Stimulated activated naive CD8-positive, alpha-beta T cell treated with anti-CD3 and anti-CD28 coated beads, Interleukin-15, Interleukin-2, amounts not matched to agents 100 ng/mL and 50 ng/mL, for 24 hours (primary cell): Measurements from ENCODE around the gene ARSB.
"Not testable (repeated sequence)": the region's sequence is repeated elsewhere in the genome, so short reads cannot be mapped to it uniquely, and the experiment has no call there.

Experiments used
- H3K27ac Mint-ChIP-seq: one replicate; pipeline ENCODE4 v1.8.0; 2021; ENCODE audit warnings: mild to moderate bottlenecking, mixed read lengths
- H3K27me3 Mint-ChIP-seq: one replicate; pipeline ENCODE4 v1.8.0; 2021; ENCODE audit warnings: mixed read lengths
- H3K36me3 Mint-ChIP-seq: one replicate; pipeline ENCODE4 v1.8.0; 2021; ENCODE audit warnings: low read depth, mixed read lengths
- H3K4me1 Mint-ChIP-seq: one replicate; pipeline ENCODE4 v1.8.0; 2021; ENCODE audit warnings: low read depth, mixed read lengths
- H3K4me3 Mint-ChIP-seq: one replicate; pipeline ENCODE4 v1.8.0; 2021; ENCODE audit warnings: mild to moderate bottlenecking, mixed read lengths
- H3K9me3 Mint-ChIP-seq: one replicate; pipeline ENCODE4 v1.8.0; 2021; ENCODE audit warnings: mixed read lengths

The ARSB gene

GRCh38 chr5:78929833-78930232 lies 55.3 kb downstream of the ARSB start:
- Mint-ChIP-seq H3K36me3 (no peaks in the 10 kb centered on the region), H3K9me3 (no peaks in the 10 kb centered on the region), H3K4me3 (no peak overlapping the region), H3K4me1 (no peaks in the 10 kb centered on the region), H3K27me3 (no peaks in the 10 kb centered on the region), H3K27ac (no peak overlapping the region)

- H3K27ac Mint-ChIP-seq, result no peak overlapping the region
- H3K36me3 Mint-ChIP-seq, result peaks cover 5% of the 10 kb centered on the region
- no peaks in the 10 kb centered on the region for H3K9me3 Mint-ChIP-seq
- H3K4me3 Mint-ChIP-seq, result no peak overlapping the region
- H3K27me3 Mint-ChIP-seq, result no peaks in the 10 kb centered on the region
- no peaks in the 10 kb centered on the region for H3K4me1 Mint-ChIP-seq
Observed at GRCh38 chr5:78927657-78928282, 57.3 kb downstream of the ARSB start.

GRCh38 chr5:78926252-78926651 lies 58.9 kb downstream of the ARSB start:
- H3K4me3 Mint-ChIP-seq, result no peak overlapping the region
- H3K27ac Mint-ChIP-seq, result no peak overlapping the region
- H3K27me3 Mint-ChIP-seq, result no peaks in the 10 kb centered on the region
- H3K9me3 Mint-ChIP-seq, result no peaks in the 10 kb centered on the region
- H3K4me1 Mint-ChIP-seq, result no peaks in the 10 kb centered on the region
- H3K36me3 Mint-ChIP-seq, result peaks cover 10% of the 10 kb centered on the region

- Mint-ChIP-seq H3K36me3 (peaks cover 10% of the 10 kb centered on the region), H3K27ac (no peak overlapping the region), H3K27me3 (no peaks in the 10 kb centered on the region), H3K4me3 (no peak overlapping the region), H3K9me3 (no peaks in the 10 kb centered on the region), H3K4me1 (no peaks in the 10 kb centered on the region)
Observed at GRCh38 chr5:78925129-78925876, 59.8 kb downstream of the ARSB start.

- Mint-ChIP-seq H3K36me3 (peaks cover 14% of the 10 kb centered on the region), H3K27me3 (no peaks in the 10 kb centered on the region), H3K9me3 (no peaks in the 10 kb centered on the region), H3K27ac (no peak overlapping the region), H3K4me1 (no peaks in the 10 kb centered on the region), H3K4me3 (no peak overlapping the region)
Observed at GRCh38 chr5:78923622-78923970, 61.5 kb downstream of the ARSB start.

- H3K27ac Mint-ChIP-seq, result no peak overlapping the region
- H3K9me3 Mint-ChIP-seq, result no peaks in the 10 kb centered on the region
- H3K4me1 Mint-ChIP-seq, result no peaks in the 10 kb centered on the region
- no peaks in the 10 kb centered on the region for H3K27me3 Mint-ChIP-seq
- peaks cover 14% of the 10 kb centered on the region for H3K36me3 Mint-ChIP-seq
- no peak overlapping the region for H3K4me3 Mint-ChIP-seq
Observed at GRCh38 chr5:78922879-78923621, 62.1 kb downstream of the ARSB start.

- H3K27me3 Mint-ChIP-seq, result no peaks in the 10 kb centered on the region
- H3K36me3 Mint-ChIP-seq, result peaks cover 14% of the 10 kb centered on the region
- no peak overlapping the region for H3K4me3 Mint-ChIP-seq
- H3K9me3 Mint-ChIP-seq, result no peaks in the 10 kb centered on the region
- no peaks in the 10 kb centered on the region for H3K4me1 Mint-ChIP-seq
- H3K27ac Mint-ChIP-seq, result no peak overlapping the region
Observed at GRCh38 chr5:78920604-78921003, 64.5 kb downstream of the ARSB start.

- Mint-ChIP-seq H3K4me3 (no peak overlapping the region), H3K27me3 (no peaks in the 10 kb centered on the region), H3K9me3 (no peaks in the 10 kb centered on the region), H3K36me3 (peaks cover 18% of the 10 kb centered on the region), H3K27ac (no peak overlapping the region), H3K4me1 (no peaks in the 10 kb centered on the region)
Observed at GRCh38 chr5:78919796-78920195, 65.3 kb downstream of the ARSB start.

GRCh38 chr5:78916044-78916443 lies 69.1 kb downstream of the ARSB start:
- no peaks in the 10 kb centered on the region for H3K9me3 Mint-ChIP-seq
- peaks cover 9% of the 10 kb centered on the region for H3K36me3 Mint-ChIP-seq
- no peak overlapping the region for H3K27ac Mint-ChIP-seq
- no peak overlapping the region for H3K4me3 Mint-ChIP-seq
- H3K27me3 Mint-ChIP-seq, result no peaks in the 10 kb centered on the region
- peaks cover 7% of the 10 kb centered on the region for H3K4me1 Mint-ChIP-seq

GRCh38 chr5:78915170-78915569 lies 69.9 kb downstream of the ARSB start:
- H3K27ac Mint-ChIP-seq, result no peak overlapping the region
- peaks cover 16% of the 10 kb centered on the region for H3K36me3 Mint-ChIP-seq
- no peaks in the 10 kb centered on the region for H3K27me3 Mint-ChIP-seq
- no peak overlapping the region for H3K4me3 Mint-ChIP-seq
- no peaks in the 10 kb centered on the region for H3K9me3 Mint-ChIP-seq
- H3K4me1 Mint-ChIP-seq, result peaks cover 7% of the 10 kb centered on the region

GRCh38 chr5:78912811-78913210 lies 72.3 kb downstream of the ARSB start:
- Mint-ChIP-seq H3K4me1 (peaks cover 17% of the 10 kb centered on the region), H3K27ac (no peak overlapping the region), H3K4me3 (no peak overlapping the region), H3K9me3 (no peaks in the 10 kb centered on the region), H3K27me3 (no peaks in the 10 kb centered on the region), H3K36me3 (peaks cover 14% of the 10 kb centered on the region)

- H3K36me3 Mint-ChIP-seq, result peaks cover 14% of the 10 kb centered on the region
Observed at GRCh38 chr5:78912085-78912771, 72.9 kb downstream of the ARSB start.

GRCh38 chr5:78909224-78909983 lies 75.7 kb downstream of the ARSB start:
- H3K9me3 Mint-ChIP-seq, H3K4me3 Mint-ChIP-seq, H3K27me3 Mint-ChIP-seq, H3K27ac Mint-ChIP-seq: not testable (repeated sequence)
- Mint-ChIP-seq H3K4me1 (peaks cover 45% of the 10 kb centered on the region), H3K36me3 (peaks cover 13% of the 10 kb centered on the region)

More at GRCh38 chr5:78912085-78912771, 72.9 kb downstream of the ARSB start:
- Mint-ChIP-seq H3K4me3 (no peak overlapping the region), H3K4me1 (peaks cover 22% of the 10 kb centered on the region), H3K27me3 (no peaks in the 10 kb centered on the region), H3K9me3 (no peaks in the 10 kb centered on the region), H3K27ac (no peak overlapping the region)
